NB4 (cell line): ENCODE results near the gene CDKN2A.

Source experiments
- CTCF ChIP-seq: IDR thresholded peaks from one replicate; pipeline ENCODE4 v1.5.1; 2012; ENCODE audit warnings: low read depth, low read length
- MYC ChIP-seq: IDR thresholded peaks from 2 replicates; pipeline ENCODE4 v1.6.1; 2011; ENCODE audit warnings: low read depth, low read length
- POLR2A ChIP-seq: IDR thresholded peaks from 2 replicates; pipeline ENCODE4 v1.6.1; 2011; ENCODE audit warnings: mild to moderate bottlenecking; ENCODE audit not compliant: insufficient read length; ENCODE audit errors: extremely low read depth

GRCh38 chr9:21927752-21928151 is 66.4 kb downstream of the CDKN2A start:
- no peak for TF ChIP-seq CTCF
- TF ChIP-seq POLR2A = no peak
- TF ChIP-seq MYC = no peak
